ENCODE results near the gene THRB.

DNA sequence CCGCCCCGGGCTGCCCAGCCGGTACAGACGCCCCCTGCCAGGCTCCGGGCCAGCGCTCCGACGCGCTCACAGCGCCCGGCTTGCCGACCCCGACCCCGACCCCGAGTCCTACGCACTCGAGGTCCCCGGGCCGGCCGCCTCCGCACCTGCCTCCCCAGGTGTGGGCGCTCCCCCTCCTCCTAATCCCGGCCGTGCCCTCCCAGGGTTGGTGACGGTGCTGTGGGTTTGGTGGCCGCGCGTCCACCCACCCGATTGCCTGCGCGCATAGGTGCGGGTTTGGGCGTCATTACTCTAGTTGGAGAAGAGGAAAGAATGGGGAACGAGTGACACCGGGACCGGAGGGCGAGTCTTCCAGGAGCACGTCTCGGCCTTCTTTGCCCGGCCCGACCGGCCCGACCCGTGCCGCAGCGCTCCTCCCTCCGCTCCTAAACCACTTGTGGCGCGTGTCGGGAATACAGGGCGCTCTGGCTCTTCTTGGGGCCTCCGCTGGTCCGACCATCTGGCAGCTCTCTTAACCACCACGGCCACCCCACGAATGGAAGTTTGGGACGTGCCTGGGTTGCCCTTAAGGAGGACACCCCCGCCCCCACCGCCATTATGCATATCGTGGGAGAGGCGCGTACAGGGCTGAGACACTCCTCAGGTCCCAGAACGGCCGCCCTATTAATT, 810 bp upstream of the THRB start:
- TF ChIP-seq CTCF (IDR thresholded peaks at IDR 0.05) (peak in 1 of 6 experiments; percentile 52), POLR2AphosphoS5 (IDR thresholded peaks at IDR 0.05) (peak in 1 of 2 donors; percentile 21), POLR2A (IDR thresholded peaks at IDR 0.05) (peak in 2 of 4 donors; percentile 21 to 40)

All from upper lobe of left lung (tissue), 4 donors.